ENCODE data around the gene CNTN1. TPM values are rescaled to one million over a fixed set of nuclear protein-coding genes. Genes with fewer than 3 reads are reported as not detected.

CNTN1 gene
- total RNA-seq, 4 donors from 2014 or later = 64.1 to 193 (median 92.4) TPM

DNA sequence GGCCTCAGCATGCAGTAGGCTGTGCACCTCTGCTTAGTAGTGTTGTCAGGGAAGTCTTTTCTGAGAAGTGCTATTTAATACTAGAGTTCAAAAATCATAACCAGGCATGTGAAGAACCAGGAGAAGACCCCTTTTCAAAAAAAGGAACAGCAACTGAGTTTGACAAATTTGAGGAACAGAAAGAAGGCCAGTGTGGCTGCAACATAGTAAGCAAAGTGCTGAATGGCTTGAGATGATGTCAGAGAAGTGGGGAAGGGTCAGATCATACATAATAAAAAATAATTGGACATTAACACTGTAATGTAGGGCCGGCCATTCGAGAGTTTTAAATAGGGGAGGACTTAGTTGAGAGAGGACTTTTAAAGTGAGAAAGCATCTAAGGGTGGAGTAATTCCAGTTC, 11.1 kb upstream of the CNTN1 start:
- H3K9me3 ChIP-seq = peaks cover 0 to 14% (median 0%) of the 10 kb centered on the region in 3 donors
- H3K4me1 ChIP-seq = no peaks in the 10 kb centered on the region
- WGBS, 2 donors (ENCODE audit: low coverage in 1 of 2) = 81 to 100% methylated on average over 2 of the region's 2 CpGs
- H3K4me3 ChIP-seq = no peak overlapping the region
- no peak for ATAC-seq
- H3K27ac ChIP-seq = no peak overlapping the region
- no peaks in the 10 kb centered on the region for H3K27me3 ChIP-seq
- no peaks in the 10 kb centered on the region for H3K36me3 ChIP-seq
- TF ChIP-seq, protein P1, sequence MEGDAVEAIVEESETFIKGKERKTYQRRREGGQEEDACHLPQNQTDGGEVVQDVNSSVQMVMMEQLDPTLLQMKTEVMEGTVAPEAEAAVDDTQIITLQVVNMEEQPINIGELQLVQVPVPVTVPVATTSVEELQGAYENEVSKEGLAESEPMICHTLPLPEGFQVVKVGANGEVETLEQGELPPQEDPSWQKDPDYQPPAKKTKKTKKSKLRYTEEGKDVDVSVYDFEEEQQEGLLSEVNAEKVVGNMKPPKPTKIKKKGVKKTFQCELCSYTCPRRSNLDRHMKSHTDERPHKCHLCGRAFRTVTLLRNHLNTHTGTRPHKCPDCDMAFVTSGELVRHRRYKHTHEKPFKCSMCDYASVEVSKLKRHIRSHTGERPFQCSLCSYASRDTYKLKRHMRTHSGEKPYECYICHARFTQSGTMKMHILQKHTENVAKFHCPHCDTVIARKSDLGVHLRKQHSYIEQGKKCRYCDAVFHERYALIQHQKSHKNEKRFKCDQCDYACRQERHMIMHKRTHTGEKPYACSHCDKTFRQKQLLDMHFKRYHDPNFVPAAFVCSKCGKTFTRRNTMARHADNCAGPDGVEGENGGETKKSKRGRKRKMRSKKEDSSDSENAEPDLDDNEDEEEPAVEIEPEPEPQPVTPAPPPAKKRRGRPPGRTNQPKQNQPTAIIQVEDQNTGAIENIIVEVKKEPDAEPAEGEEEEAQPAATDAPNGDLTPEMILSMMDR (IDR thresholded peaks at IDR 0.05) = no peak
- no peak for TF ChIP-seq EP300 (IDR thresholded peaks at IDR 0.05)
- TF ChIP-seq POLR2AphosphoS5 (IDR thresholded peaks at IDR 0.05) = no peak
- TF ChIP-seq POLR2A (IDR thresholded peaks at IDR 0.05) = no peak

GRCh38 chr12:40684986-40685385, 7.3 kb upstream of the CNTN1 start:
- no peak overlapping the region for H3K27ac ChIP-seq
- H3K4me1 ChIP-seq = no peaks in the 10 kb centered on the region
- H3K27me3 ChIP-seq = no peaks in the 10 kb centered on the region
- no peak for ATAC-seq
- TF ChIP-seq, protein P1 (IDR thresholded peaks at IDR 0.05) = no peak
- TF ChIP-seq POLR2AphosphoS5 (IDR thresholded peaks at IDR 0.05) = no peak
- TF ChIP-seq EP300 (IDR thresholded peaks at IDR 0.05) = no peak
- no peak for TF ChIP-seq POLR2A (IDR thresholded peaks at IDR 0.05)
- H3K4me3 ChIP-seq = no peak overlapping the region
- no peaks in the 10 kb centered on the region for H3K9me3 ChIP-seq
- no peaks in the 10 kb centered on the region for H3K36me3 ChIP-seq
- 85 to 94% methylated on average over 4 of the region's 4 CpGs for WGBS, 2 donors (ENCODE audit: low coverage in 1 of 2)

DNA sequence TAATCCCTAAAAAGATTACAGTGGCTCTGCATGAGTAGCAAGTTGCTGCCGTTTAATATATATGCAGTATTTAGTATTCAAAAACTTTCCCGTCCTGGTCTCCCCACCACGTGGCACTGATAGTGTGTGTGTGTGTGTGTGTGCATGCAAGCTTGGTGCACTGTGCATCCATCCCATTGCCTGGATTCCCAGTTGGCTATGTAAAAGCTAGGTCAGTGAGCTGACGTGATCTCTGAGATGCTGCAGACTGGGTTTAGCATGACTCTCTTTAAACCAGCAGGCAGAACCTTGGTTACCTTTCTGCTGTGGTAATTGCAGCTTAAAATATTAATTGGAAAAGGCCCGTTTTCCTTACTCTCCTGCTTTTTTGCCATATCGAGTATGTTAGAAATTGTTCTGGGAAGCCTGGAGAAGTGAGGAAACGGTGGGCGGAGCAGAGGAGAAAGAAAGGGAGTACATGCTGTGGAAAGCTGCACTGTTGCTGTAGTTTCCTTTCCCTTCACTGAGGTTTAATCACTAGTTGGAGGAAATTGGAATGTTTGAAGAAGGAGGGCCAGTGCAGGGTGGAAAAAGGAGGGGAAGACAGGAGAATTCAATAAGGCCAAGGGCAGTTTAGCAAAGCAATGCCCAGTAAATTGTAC, 4.0 kb upstream of the CNTN1 start:
- Histone ChIP-seq H3K27me3 (no peaks in the 10 kb centered on the region), H3K4me3 (no peak overlapping the region), H3K4me1 (peaks cover 0 to 7% (median 0%) of the 10 kb centered on the region in 3 donors), H3K27ac (no peak overlapping the region), H3K36me3 (no peaks in the 10 kb centered on the region), H3K9me3 (no peaks in the 10 kb centered on the region)
- 76 to 79% methylated on average over 4 to 8 of the region's 8 CpGs for WGBS, 2 donors (ENCODE audit: low coverage in 1 of 2)
- no peak for ATAC-seq
- TF ChIP-seq POLR2A (IDR thresholded peaks at IDR 0.05) (no peak), EP300 (IDR thresholded peaks at IDR 0.05) (no peak), POLR2AphosphoS5 (IDR thresholded peaks at IDR 0.05) (no peak)
- TF ChIP-seq, protein P1 (IDR thresholded peaks at IDR 0.05) = no peak

GRCh38 chr12:40689576-40689975, 2.7 kb upstream of the CNTN1 start:
- peaks cover 0 to 15% (median 0%) of the 10 kb centered on the region in 3 donors for H3K4me1 ChIP-seq
- TF ChIP-seq, protein P1 (IDR thresholded peaks at IDR 0.05) = no peak
- no peak for TF ChIP-seq POLR2A (IDR thresholded peaks at IDR 0.05)
- TF ChIP-seq EP300 (IDR thresholded peaks at IDR 0.05) = no peak
- TF ChIP-seq POLR2AphosphoS5 (IDR thresholded peaks at IDR 0.05) = no peak
- no peak overlapping the region for H3K4me3 ChIP-seq
- H3K27ac ChIP-seq = no peak overlapping the region
- H3K27me3 ChIP-seq = no peaks in the 10 kb centered on the region
- WGBS, 2 donors (ENCODE audit: low coverage in 1 of 2) = 76 to 79% methylated on average over 2 of the region's 2 CpGs
- ATAC-seq = no peak
- H3K9me3 ChIP-seq = no peaks in the 10 kb centered on the region
- no peaks in the 10 kb centered on the region for H3K36me3 ChIP-seq

- ATAC-seq = peak; percentile 2
- TF ChIP-seq POLR2AphosphoS5 (IDR thresholded peaks at IDR 0.05) (no peak), POLR2A (IDR thresholded peaks at IDR 0.05) (no peak), EP300 (IDR thresholded peaks at IDR 0.05) (no peak)
- TF ChIP-seq, protein P1 (IDR thresholded peaks at IDR 0.05) = no peak
- Histone ChIP-seq H3K27me3 (no peaks in the 10 kb centered on the region), H3K36me3 (no peaks in the 10 kb centered on the region), H3K27ac (peak overlapping the region; percentile 5 to 83 (median 77)), H3K4me1 (peaks cover 0 to 19% (median 0%) of the 10 kb centered on the region in 3 donors), H3K9me3 (no peaks in the 10 kb centered on the region), H3K4me3 (peak overlapping the region; percentile 79 to 85)
- WGBS, 2 donors (ENCODE audit: low coverage in 1 of 2) = no CpG with 5 or more reads among the region's 33 CpGs
Measured at GRCh38 chr12:40692765-40693206, 547 bp downstream of the CNTN1 start.
